ENCODE results near the gene TRABD. TPM values are rescaled to one million over a fixed set of nuclear protein-coding genes. Genes with fewer than 3 reads are reported as not detected.

The TRABD gene
- polyA plus RNA-seq, 1 donor from 2014 or later = 31.8 TPM

- H3K9me3 ChIP-seq (ENCODE audit: low read length) = no peaks in the 10 kb centered on the region
Measured at GRCh38 chr22:50141462-50141861, 44.3 kb upstream of the TRABD start.

GRCh38 chr22:50141891-50142363 is 43.8 kb upstream of the TRABD start:
- Histone ChIP-seq H3K9ac (ENCODE audit: low read length) (no peak overlapping the region), H3K79me2 (replicated peaks; ENCODE audit: insufficient read depth, low read length) (no peaks in the 10 kb centered on the region), H3F3A (ENCODE audit: insufficient read depth, low read length, poor library complexity, severe bottlenecking) (no peaks in the 10 kb centered on the region), H3K9me3 (ENCODE audit: low read length) (no peaks in the 10 kb centered on the region), H2AFZ (ENCODE audit: low read depth, low read length) (no peak overlapping the region), H3K9me2 (ENCODE audit: insufficient read depth, low read length) (no peaks in the 10 kb centered on the region), H3K4me2 (ENCODE audit: low read length) (no peak overlapping the region), H3K27ac (ENCODE audit: low read length) (no peak overlapping the region), H3K27me3 (ENCODE audit: insufficient read depth, low read depth, low read length) (no peaks in the 10 kb centered on the region), H3K4me3 (ENCODE audit: low read length) (no peak overlapping the region), H4K20me1 (ENCODE audit: insufficient read depth) (no peaks in the 10 kb centered on the region), H3K36me3 (ENCODE audit: insufficient read depth, low read length) (no peaks in the 10 kb centered on the region)
- TF ChIP-seq, protein P1, sequence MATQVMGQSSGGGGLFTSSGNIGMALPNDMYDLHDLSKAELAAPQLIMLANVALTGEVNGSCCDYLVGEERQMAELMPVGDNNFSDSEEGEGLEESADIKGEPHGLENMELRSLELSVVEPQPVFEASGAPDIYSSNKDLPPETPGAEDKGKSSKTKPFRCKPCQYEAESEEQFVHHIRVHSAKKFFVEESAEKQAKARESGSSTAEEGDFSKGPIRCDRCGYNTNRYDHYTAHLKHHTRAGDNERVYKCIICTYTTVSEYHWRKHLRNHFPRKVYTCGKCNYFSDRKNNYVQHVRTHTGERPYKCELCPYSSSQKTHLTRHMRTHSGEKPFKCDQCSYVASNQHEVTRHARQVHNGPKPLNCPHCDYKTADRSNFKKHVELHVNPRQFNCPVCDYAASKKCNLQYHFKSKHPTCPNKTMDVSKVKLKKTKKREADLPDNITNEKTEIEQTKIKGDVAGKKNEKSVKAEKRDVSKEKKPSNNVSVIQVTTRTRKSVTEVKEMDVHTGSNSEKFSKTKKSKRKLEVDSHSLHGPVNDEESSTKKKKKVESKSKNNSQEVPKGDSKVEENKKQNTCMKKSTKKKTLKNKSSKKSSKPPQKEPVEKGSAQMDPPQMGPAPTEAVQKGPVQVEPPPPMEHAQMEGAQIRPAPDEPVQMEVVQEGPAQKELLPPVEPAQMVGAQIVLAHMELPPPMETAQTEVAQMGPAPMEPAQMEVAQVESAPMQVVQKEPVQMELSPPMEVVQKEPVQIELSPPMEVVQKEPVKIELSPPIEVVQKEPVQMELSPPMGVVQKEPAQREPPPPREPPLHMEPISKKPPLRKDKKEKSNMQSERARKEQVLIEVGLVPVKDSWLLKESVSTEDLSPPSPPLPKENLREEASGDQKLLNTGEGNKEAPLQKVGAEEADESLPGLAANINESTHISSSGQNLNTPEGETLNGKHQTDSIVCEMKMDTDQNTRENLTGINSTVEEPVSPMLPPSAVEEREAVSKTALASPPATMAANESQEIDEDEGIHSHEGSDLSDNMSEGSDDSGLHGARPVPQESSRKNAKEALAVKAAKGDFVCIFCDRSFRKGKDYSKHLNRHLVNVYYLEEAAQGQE (IDR thresholded peaks at IDR 0.05; ENCODE audit: borderline replicate concordance) = no peak
- peak; percentile 52 for TF ChIP-seq CTCF (IDR thresholded peaks at IDR 0.05; ENCODE audit: poor library complexity, severe bottlenecking)
- peak; percentile 34 for TF ChIP-seq SMC3 (conservative IDR thresholded peaks at IDR 0.05; ENCODE audit: poor library complexity)
- no peak for TF ChIP-seq EZH2 (IDR thresholded peaks at IDR 0.05; ENCODE audit: borderline replicate concordance, insufficient read depth, low read length, poor library complexity, severe bottlenecking)
- TF ChIP-seq EP300 (conservative IDR thresholded peaks at IDR 0.05; ENCODE audit: poor library complexity, severe bottlenecking) = no peak
- no peak for TF ChIP-seq TAF1 (IDR thresholded peaks at IDR 0.05; ENCODE audit: low read depth)
- TF ChIP-seq POLR2AphosphoS5 (IDR thresholded peaks at IDR 0.05) = no peak

More at GRCh38 chr22:50141462-50141861, 44.3 kb upstream of the TRABD start:
- Histone ChIP-seq H2AFZ (ENCODE audit: low read depth, low read length) (no peak overlapping the region), H3K4me3 (ENCODE audit: low read length) (no peak overlapping the region), H3K4me2 (ENCODE audit: low read length) (no peak overlapping the region), H3K36me3 (ENCODE audit: insufficient read depth, low read length) (no peaks in the 10 kb centered on the region), H4K20me1 (ENCODE audit: insufficient read depth) (no peaks in the 10 kb centered on the region), H3K27me3 (ENCODE audit: insufficient read depth, low read depth, low read length) (no peaks in the 10 kb centered on the region), H3K27ac (ENCODE audit: low read length) (no peak overlapping the region), H3K79me2 (replicated peaks; ENCODE audit: insufficient read depth, low read length) (no peaks in the 10 kb centered on the region), H3K9ac (ENCODE audit: low read length) (no peak overlapping the region), H3K9me2 (ENCODE audit: insufficient read depth, low read length) (no peaks in the 10 kb centered on the region), H3F3A (ENCODE audit: insufficient read depth, low read length, poor library complexity, severe bottlenecking) (no peaks in the 10 kb centered on the region)
- no peak for TF ChIP-seq RAD21 (conservative IDR thresholded peaks at IDR 0.05)
- TF ChIP-seq EZH2 (IDR thresholded peaks at IDR 0.05; ENCODE audit: borderline replicate concordance, insufficient read depth, low read length, poor library complexity, severe bottlenecking) = no peak
- no peak for TF ChIP-seq CTCF (IDR thresholded peaks at IDR 0.05; ENCODE audit: poor library complexity, severe bottlenecking)
- no peak for TF ChIP-seq TAF1 (IDR thresholded peaks at IDR 0.05; ENCODE audit: low read depth)
- TF ChIP-seq POLR2AphosphoS5 (IDR thresholded peaks at IDR 0.05) = no peak
- TF ChIP-seq, protein P1 (IDR thresholded peaks at IDR 0.05; ENCODE audit: borderline replicate concordance) = no peak
- TF ChIP-seq EP300 (conservative IDR thresholded peaks at IDR 0.05; ENCODE audit: poor library complexity, severe bottlenecking) = no peak
- TF ChIP-seq MXI1 (conservative IDR thresholded peaks at IDR 0.05; ENCODE audit: poor library complexity, severe bottlenecking) = no peak
- TF ChIP-seq SMC3 (conservative IDR thresholded peaks at IDR 0.05; ENCODE audit: poor library complexity) = no peak

All from neural cell (in vitro differentiated cells).